Measurements from ENCODE around the gene SEZ6L.

The SEZ6L gene

GRCh38 chr22:26418620-26419019 is 249.4 kb downstream of the SEZ6L start:
- intact Hi-C loops (cut with DNase I; ENCODE audit: low total_unique reads) = no loop called here
- TF ChIP-seq CTCF (IDR thresholded peaks at IDR 0.05) = no peak
- Histone ChIP-seq H3K4me1 (no peaks in the 10 kb centered on the region), H3K9me3 (peaks cover 0 to 10% (median 7%) of the 10 kb centered on the region in 3 donors), H3K27ac (no peak overlapping the region), H3K36me3 (no peaks in the 10 kb centered on the region), H3K27me3 (peaks cover 0 to 36% of the 10 kb centered on the region in 2 donors), H3K4me3 (no peak overlapping the region)
- DNase-seq = no peak

- peaks cover 0 to 24% of the 10 kb centered on the region in 2 donors for H3K27me3 ChIP-seq
- H3K27ac ChIP-seq = no peak overlapping the region
- intact Hi-C loops (cut with DNase I; ENCODE audit: low total_unique reads) = no loop called here
Observed at GRCh38 chr22:26426924-26427323, 257.7 kb downstream of the SEZ6L start.

GRCh38 chr22:26428515-26429457 is 259.5 kb downstream of the SEZ6L start, which contains the start of gene ASPHD2:
Gene ASPHD2 (plus strand): TSS chr22:26429260. CDS start chr22:26433616, 4,356 bp downstream.
- peak in 1 of 2 donors; percentile 33 for DNase-seq
- H3K4me1 ChIP-seq = peaks cover 0 to 17% (median 8%) of the 10 kb centered on the region in 4 donors
- no peak within 1 kb of the TSS for H3K27ac ChIP-seq
- intact Hi-C loops (cut with DNase I; ENCODE audit: low total_unique reads) = no loop called here
- no peaks in the 10 kb centered on the region for H3K36me3 ChIP-seq
- peak within 1 kb of the TSS; percentile 48 to 59 for H3K4me3 ChIP-seq
- H3K9me3 ChIP-seq = no peaks in the 10 kb centered on the region
- peaks cover 0 to 35% of the 10 kb centered on the region in 2 donors for H3K27me3 ChIP-seq
- no peak for TF ChIP-seq CTCF (IDR thresholded peaks at IDR 0.05)

More at GRCh38 chr22:26426924-26427323, 257.7 kb downstream of the SEZ6L start:
- no peak for TF ChIP-seq CTCF (IDR thresholded peaks at IDR 0.05)
- Histone ChIP-seq H3K9me3 (peaks cover 0 to 11% (median 7%) of the 10 kb centered on the region in 3 donors), H3K36me3 (no peaks in the 10 kb centered on the region), H3K4me1 (peaks cover 0 to 17% (median 8%) of the 10 kb centered on the region in 4 donors), H3K4me3 (no peak overlapping the region)
- DNase-seq = no peak

GRCh38 chr22:26429458-26430286 is 260.4 kb downstream of the SEZ6L start:
- Histone ChIP-seq H3K36me3 (no peaks in the 10 kb centered on the region), H3K27ac (no peak overlapping the region), H3K9me3 (no peaks in the 10 kb centered on the region), H3K27me3 (peaks cover 0 to 38% of the 10 kb centered on the region in 2 donors), H3K4me1 (peaks cover 0 to 17% (median 8%) of the 10 kb centered on the region in 4 donors), H3K4me3 (peak overlapping the region; percentile 48 to 59)
- no peak for DNase-seq
- no peak for TF ChIP-seq CTCF (IDR thresholded peaks at IDR 0.05)
- intact Hi-C loops (cut with DNase I; ENCODE audit: low total_unique reads) = no loop called here

- no peak for TF ChIP-seq CTCF (IDR thresholded peaks at IDR 0.05)
- H3K4me3 ChIP-seq = no peak overlapping the region
- peaks cover 0 to 17% (median 8%) of the 10 kb centered on the region in 4 donors for H3K4me1 ChIP-seq
- DNase-seq = no peak
- intact Hi-C loops (cut with DNase I; ENCODE audit: low total_unique reads) = no loop called here
- no peak overlapping the region for H3K27ac ChIP-seq
- H3K36me3 ChIP-seq = no peaks in the 10 kb centered on the region
- no peaks in the 10 kb centered on the region for H3K9me3 ChIP-seq
- H3K27me3 ChIP-seq = peaks cover 0 to 42% of the 10 kb centered on the region in 2 donors
Observed at GRCh38 chr22:26430600-26430999, 261.3 kb downstream of the SEZ6L start.
